SK-N-SH treated with all-trans-retinoic acid at 6 μM for 48 hours (cell line): ENCODE results near the gene BICD1.

Source experiments
- ARNTL ChIP-seq: fragments of 450-650 bp; formaldehyde crosslinking; IDR thresholded peaks from 2 replicates; pipeline ENCODE4 v1.5.0; 2020; ENCODE audit warnings: low read depth, mild to moderate bottlenecking, moderate library complexity, borderline replicate concordance
- BACH2 ChIP-seq: fragments of 250-450 bp; sonication (Bioruptor Pico); IDR thresholded peaks from 2 replicates; pipeline ENCODE4 v1.9.0; 2021; ENCODE audit warnings: mild to moderate bottlenecking, borderline replicate concordance
- ISL1 ChIP-seq: fragments of 250-450 bp; sonication (Bioruptor Pico); IDR thresholded peaks from 2 replicates; pipeline ENCODE4 v2.1.2; 2022; ENCODE audit warnings: mild to moderate bottlenecking, moderate library complexity
- RARB ChIP-seq: fragments of 250-450 bp; sonication (Bioruptor Pico); IDR thresholded peaks from 2 replicates; pipeline ENCODE4 v1.8.0; 2021; ENCODE audit warnings: mild to moderate bottlenecking, moderate library complexity
- ZFP30 ChIP-seq: fragments of 450-650 bp; formaldehyde crosslinking; IDR thresholded peaks from 2 replicates; pipeline ENCODE4 v1.5.0; 2022; ENCODE audit warnings: mild to moderate bottlenecking, moderate library complexity
- ZNF70 ChIP-seq: fragments of 450-650 bp; formaldehyde crosslinking; IDR thresholded peaks from 2 replicates; pipeline ENCODE4 v1.5.0; 2020; ENCODE audit warnings: mild to moderate bottlenecking, moderate library complexity
- ZNF8 ChIP-seq: fragments of 450-650 bp; formaldehyde crosslinking; IDR thresholded peaks from 2 replicates; pipeline ENCODE4 v1.5.0; 2020; ENCODE audit warnings: mild to moderate bottlenecking, moderate library complexity

- TF ChIP-seq ZNF8 (CRISPR knock-in tag) (no peak), ARNTL (CRISPR knock-in tag) (no peak), ISL1 (peak; percentile 59), ZFP30 (CRISPR knock-in tag) (no peak), RARB (CRISPR knock-in tag) (no peak), ZNF70 (CRISPR knock-in tag) (no peak), BACH2 (CRISPR knock-in tag) (no peak)
Measured at GRCh38 chr12:32115404-32116104, 8.9 kb downstream of the BICD1 start.
